ENCODE measurements around the gene CA11. TPM values are rescaled to one million over a fixed set of nuclear protein-coding genes. Genes with fewer than 3 reads are reported as not detected.

The CA11 gene
- total RNA-seq, 2 donors from 2014 or later: 3.0 to 4.6 TPM

DNA sequence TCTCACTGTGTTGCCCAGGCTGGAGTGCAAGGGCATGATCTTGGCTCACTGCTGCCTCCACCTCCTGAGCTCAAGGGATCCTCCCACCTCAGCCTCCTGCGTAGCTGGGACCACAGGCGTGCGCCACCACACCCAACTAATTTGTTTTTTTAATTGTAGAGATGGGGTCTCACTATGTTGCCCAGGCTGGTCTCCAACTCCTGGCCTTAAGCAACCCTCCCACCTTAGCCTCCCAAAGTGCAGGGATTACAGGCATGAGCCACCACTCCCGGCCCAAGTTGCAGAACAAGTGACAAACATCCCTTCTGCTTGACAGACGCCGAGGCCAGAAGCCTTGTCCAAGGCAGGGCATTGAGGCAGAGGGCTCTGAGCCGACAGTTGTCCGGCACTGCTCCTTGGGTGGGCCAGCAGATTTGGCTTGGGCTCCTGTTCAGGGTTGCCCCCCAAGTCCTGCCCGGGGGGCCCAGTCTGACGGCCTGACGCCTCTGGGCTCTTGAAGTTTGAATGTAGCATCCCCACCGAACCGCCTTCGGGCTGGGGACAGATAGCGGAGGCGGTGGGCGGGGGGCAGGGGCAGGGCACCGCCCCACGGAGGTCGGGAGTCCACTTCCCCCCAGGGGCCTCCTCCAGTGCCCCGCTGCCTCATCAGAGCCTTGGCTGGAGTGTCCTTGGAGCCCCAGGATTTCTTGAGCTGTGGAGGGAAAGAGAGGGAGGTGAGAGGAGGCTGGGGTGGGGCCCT, 45.1 kb downstream of the CA11 start:
- TF ChIP-seq, protein P1, sequence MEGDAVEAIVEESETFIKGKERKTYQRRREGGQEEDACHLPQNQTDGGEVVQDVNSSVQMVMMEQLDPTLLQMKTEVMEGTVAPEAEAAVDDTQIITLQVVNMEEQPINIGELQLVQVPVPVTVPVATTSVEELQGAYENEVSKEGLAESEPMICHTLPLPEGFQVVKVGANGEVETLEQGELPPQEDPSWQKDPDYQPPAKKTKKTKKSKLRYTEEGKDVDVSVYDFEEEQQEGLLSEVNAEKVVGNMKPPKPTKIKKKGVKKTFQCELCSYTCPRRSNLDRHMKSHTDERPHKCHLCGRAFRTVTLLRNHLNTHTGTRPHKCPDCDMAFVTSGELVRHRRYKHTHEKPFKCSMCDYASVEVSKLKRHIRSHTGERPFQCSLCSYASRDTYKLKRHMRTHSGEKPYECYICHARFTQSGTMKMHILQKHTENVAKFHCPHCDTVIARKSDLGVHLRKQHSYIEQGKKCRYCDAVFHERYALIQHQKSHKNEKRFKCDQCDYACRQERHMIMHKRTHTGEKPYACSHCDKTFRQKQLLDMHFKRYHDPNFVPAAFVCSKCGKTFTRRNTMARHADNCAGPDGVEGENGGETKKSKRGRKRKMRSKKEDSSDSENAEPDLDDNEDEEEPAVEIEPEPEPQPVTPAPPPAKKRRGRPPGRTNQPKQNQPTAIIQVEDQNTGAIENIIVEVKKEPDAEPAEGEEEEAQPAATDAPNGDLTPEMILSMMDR (IDR thresholded peaks at IDR 0.05): no peak
- H3K9me3 ChIP-seq: no peaks in the 10 kb centered on the region
- no peak overlapping the region for H3K27ac ChIP-seq
- no peaks in the 10 kb centered on the region for H3K4me1 ChIP-seq (ENCODE audit: control insufficient read depth in 1 of 2, low read depth in 2 of 2)
- ATAC-seq (ENCODE audit: insufficient number of reproducible peaks, low FRiP score, low read depth) (no peak), DNase-seq (ENCODE audit: low spot score) (no peak)
- no peak overlapping the region for H3K4me3 ChIP-seq
- H3K27me3 ChIP-seq (replicated peaks; ENCODE audit: insufficient read depth): no peaks in the 10 kb centered on the region
- no peaks in the 10 kb centered on the region for H3K36me3 ChIP-seq

DNA sequence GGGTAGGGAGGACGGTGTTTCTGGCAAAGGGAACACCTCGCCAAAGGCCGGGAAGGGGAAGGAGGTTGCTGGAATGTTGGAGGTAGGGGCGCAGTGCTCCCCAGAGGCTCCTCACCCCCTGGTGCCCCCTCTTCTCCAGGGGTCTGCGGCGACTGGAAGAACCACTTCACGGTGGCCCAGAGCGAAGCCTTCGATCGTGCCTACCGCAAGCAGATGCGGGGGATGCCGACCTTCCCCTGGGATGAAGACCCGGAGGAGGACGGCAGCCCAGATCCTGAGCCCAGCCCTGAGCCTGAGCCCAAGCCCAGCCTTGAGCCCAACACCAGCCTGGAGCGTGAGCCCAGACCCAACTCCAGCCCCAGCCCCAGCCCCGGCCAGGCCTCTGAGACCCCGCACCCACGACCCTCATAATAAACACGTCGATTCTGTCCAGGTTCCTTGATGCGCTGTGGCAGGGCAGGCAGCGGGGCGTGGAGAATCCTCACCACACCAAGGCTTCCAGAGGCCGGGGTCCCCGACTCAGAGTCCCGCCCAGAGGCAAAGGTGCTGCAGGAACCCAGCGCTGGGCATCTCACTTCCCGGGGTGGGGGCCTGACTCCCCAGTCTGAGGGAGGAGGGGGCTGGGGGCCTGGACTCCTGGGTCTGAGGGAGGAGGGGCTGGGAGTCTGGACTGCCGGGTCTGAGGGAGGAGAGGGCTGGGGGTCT, 46.8 kb downstream of the CA11 start:
- no peak overlapping the region for H3K4me3 ChIP-seq
- TF ChIP-seq, protein P1 (IDR thresholded peaks at IDR 0.05): no peak
- H3K4me1 ChIP-seq (ENCODE audit: control insufficient read depth in 1 of 2, low read depth in 2 of 2): no peaks in the 10 kb centered on the region
- H3K36me3 ChIP-seq: no peaks in the 10 kb centered on the region
- no peak overlapping the region for H3K27ac ChIP-seq
- ATAC-seq (ENCODE audit: insufficient number of reproducible peaks, low FRiP score, low read depth): no peak
- H3K9me3 ChIP-seq: no peaks in the 10 kb centered on the region
- no peak for DNase-seq (ENCODE audit: low spot score)
- H3K27me3 ChIP-seq (replicated peaks; ENCODE audit: insufficient read depth): no peaks in the 10 kb centered on the region

DNA sequence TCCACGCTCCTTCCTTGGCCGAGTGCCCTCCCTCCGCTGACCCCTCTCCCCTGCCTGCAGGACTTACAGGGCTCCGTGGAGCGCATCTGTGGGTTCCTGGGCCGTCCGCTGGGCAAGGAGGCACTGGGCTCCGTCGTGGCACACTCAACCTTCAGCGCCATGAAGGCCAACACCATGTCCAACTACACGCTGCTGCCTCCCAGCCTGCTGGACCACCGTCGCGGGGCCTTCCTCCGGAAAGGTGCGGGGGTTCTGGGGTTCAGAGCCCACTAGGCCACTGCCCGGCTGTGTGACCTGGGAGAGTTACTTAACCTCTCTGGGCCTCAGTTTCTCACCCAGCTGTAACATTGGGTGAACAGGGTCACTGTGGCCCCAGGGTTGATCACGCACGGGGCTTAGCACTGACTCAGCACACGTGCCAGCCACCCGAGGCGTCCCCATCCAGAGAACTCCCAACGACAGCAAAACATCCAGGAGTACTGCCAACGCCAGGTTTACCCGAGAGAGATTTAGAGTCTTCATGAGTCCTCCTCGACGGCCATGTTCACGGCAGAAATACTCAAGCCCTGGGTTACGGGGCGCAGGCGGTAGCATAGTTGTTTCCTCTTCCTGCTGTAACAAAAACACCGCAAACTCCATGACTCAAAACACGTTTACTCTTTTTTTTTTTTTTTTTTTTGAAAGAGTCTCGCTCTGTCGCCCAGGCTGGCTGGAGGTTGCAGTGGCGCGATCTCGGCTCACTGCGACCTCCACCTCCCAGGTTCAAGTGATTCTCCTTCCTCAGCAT, 49.1 kb downstream of the CA11 start:
- no peaks in the 10 kb centered on the region for H3K27me3 ChIP-seq (replicated peaks; ENCODE audit: insufficient read depth)
- ATAC-seq (ENCODE audit: insufficient number of reproducible peaks, low FRiP score, low read depth) (no peak), DNase-seq (ENCODE audit: low spot score) (no peak)
- no peaks in the 10 kb centered on the region for H3K4me1 ChIP-seq (ENCODE audit: control insufficient read depth in 1 of 2, low read depth in 2 of 2)
- TF ChIP-seq, protein P1 (IDR thresholded peaks at IDR 0.05): no peak
- no peak overlapping the region for H3K4me3 ChIP-seq
- no peaks in the 10 kb centered on the region for H3K9me3 ChIP-seq
- no peak overlapping the region for H3K27ac ChIP-seq
- no peaks in the 10 kb centered on the region for H3K36me3 ChIP-seq

DNA sequence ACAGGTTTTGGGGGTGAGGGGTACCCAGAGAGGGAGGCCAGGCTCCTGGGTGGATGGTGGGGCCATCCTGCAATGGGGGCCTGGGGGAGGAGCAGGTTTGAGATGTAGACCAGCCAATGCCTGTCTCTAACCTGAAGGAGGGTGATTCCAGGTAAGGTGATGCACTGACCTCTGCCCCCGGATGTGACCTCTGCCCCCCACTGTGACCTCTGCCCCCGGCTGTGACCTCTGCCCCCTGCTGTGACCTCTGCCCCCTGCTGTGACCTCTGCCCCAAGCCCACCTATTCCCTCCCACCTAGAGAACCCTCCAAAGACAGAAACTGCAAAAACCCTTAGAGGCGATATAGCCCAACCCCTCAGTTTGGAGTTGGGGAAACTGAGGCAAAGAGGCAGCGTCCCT, 49.8 kb downstream of the CA11 start:
- Histone ChIP-seq H3K27ac (no peak overlapping the region), H3K4me3 (no peak overlapping the region), H3K4me1 (ENCODE audit: control insufficient read depth in 1 of 2, low read depth in 2 of 2) (no peaks in the 10 kb centered on the region), H3K27me3 (replicated peaks; ENCODE audit: insufficient read depth) (no peaks in the 10 kb centered on the region), H3K9me3 (no peaks in the 10 kb centered on the region), H3K36me3 (no peaks in the 10 kb centered on the region)
- TF ChIP-seq, protein P1 (IDR thresholded peaks at IDR 0.05): no peak
- DNase-seq (ENCODE audit: low spot score) (no peak), ATAC-seq (ENCODE audit: insufficient number of reproducible peaks, low FRiP score, low read depth) (no peak)

DNA sequence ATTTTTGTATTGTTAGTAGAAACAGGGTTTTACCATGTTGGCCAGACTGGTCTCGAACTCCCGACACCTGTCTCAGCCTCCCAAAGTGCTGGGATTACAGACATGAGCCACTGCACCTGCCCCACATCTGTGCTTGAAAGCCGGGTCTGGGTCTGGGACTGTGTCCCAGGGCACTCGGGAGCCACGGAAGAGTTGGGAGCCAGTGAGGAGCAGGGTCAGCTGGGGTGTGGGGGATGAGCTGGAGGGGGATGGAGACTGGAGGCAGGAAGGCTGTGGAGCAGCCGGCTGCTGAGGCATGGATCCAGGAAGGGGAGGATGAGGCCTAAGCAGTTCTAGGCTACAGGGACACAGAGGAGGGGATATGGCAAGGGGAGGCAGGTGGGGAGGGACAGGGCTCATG, 50.2 kb downstream of the CA11 start:
- TF ChIP-seq, protein P1 (IDR thresholded peaks at IDR 0.05): no peak
- ATAC-seq (ENCODE audit: insufficient number of reproducible peaks, low FRiP score, low read depth): no peak

More for the DNA sequence above, 50.2 kb downstream of the CA11 start:
- DNase-seq (ENCODE audit: low spot score): no peak
- no peak overlapping the region for H3K4me3 ChIP-seq
- H3K27me3 ChIP-seq (replicated peaks; ENCODE audit: insufficient read depth): no peaks in the 10 kb centered on the region
- H3K9me3 ChIP-seq: no peaks in the 10 kb centered on the region
- H3K27ac ChIP-seq: no peak overlapping the region
- H3K4me1 ChIP-seq (ENCODE audit: control insufficient read depth in 1 of 2, low read depth in 2 of 2): no peaks in the 10 kb centered on the region
- H3K36me3 ChIP-seq: no peaks in the 10 kb centered on the region

Measured in thoracic aorta (tissue), 2 donors.